Central memory CD8-positive, alpha-beta T cell (primary cell): ENCODE results near the gene ZP2.
"Not testable (repeated sequence)": the region's sequence is repeated elsewhere in the genome, so short reads cannot be mapped to it uniquely, and the experiment has no call there.

Experiments used
- ATAC-seq: fragments of 150-1000 bp; cut with Tn5 transposase; replicated peaks from 2 replicates; pipeline ENCODE4 v1.10.0; 2022; ENCODE audit warnings: mild to moderate bottlenecking, moderate FRiP score, moderate number of reproducible peaks; ENCODE audit not compliant: poor library complexity, severe bottlenecking; ENCODE audit errors: extremely low read depth
- DNase-seq, 2 donors: peaks; one replicate each; pipeline ENCODE4 v3.0.0; 2021; ENCODE audit warnings: low spot score in 2 of 2
- H3K27ac Mint-ChIP-seq: one replicate; pipeline ENCODE4 v1.8.0; 2022; ENCODE audit warnings: low read depth, mild to moderate bottlenecking, moderate library complexity, mixed read lengths
- H3K27me3 Mint-ChIP-seq: one replicate; pipeline ENCODE4 v1.8.0; 2022; ENCODE audit warnings: mixed read lengths
- H3K36me3 Mint-ChIP-seq: one replicate; pipeline ENCODE4 v1.8.0; 2022; ENCODE audit warnings: mild to moderate bottlenecking, moderate library complexity, mixed read lengths; ENCODE audit not compliant: insufficient read depth
- H3K4me1 Mint-ChIP-seq: one replicate; pipeline ENCODE4 v1.8.0; 2022; ENCODE audit warnings: mixed read lengths
- H3K4me3 Mint-ChIP-seq: one replicate; pipeline ENCODE4 v1.8.0; 2022; ENCODE audit warnings: mild to moderate bottlenecking, moderate library complexity, mixed read lengths
- H3K9me3 Mint-ChIP-seq: one replicate; pipeline ENCODE4 v1.8.0; 2022; ENCODE audit warnings: mixed read lengths

The ZP2 gene

GRCh38 chr16:21163576-21163975, 47.8 kb downstream of the ZP2 start:
- no peak for DNase-seq
- H3K9me3 Mint-ChIP-seq, result no peaks in the 10 kb centered on the region
- no peak overlapping the region for H3K4me3 Mint-ChIP-seq
- no peaks in the 10 kb centered on the region for H3K27me3 Mint-ChIP-seq
- H3K4me1 Mint-ChIP-seq, result peaks cover 24% of the 10 kb centered on the region
- no peak for ATAC-seq
- H3K36me3 Mint-ChIP-seq, result peaks cover 17% of the 10 kb centered on the region
- no peak overlapping the region for H3K27ac Mint-ChIP-seq

- H3K27ac Mint-ChIP-seq, result no peak overlapping the region
- ATAC-seq, result no peak
- peaks cover 19% of the 10 kb centered on the region for H3K36me3 Mint-ChIP-seq
- H3K4me3 Mint-ChIP-seq, result no peak overlapping the region
- no peaks in the 10 kb centered on the region for H3K27me3 Mint-ChIP-seq
- DNase-seq, result no peak
- H3K9me3 Mint-ChIP-seq, result no peaks in the 10 kb centered on the region
- peaks cover 29% of the 10 kb centered on the region for H3K4me1 Mint-ChIP-seq
These were observed 48.7 kb downstream of the ZP2 start for GRCh38 chr16:21162661-21163151.

GRCh38 chr16:21161211-21161610, 50.2 kb downstream of the ZP2 start:
- Mint-ChIP-seq H3K27ac (no peak overlapping the region), H3K27me3 (no peaks in the 10 kb centered on the region), H3K9me3 (no peaks in the 10 kb centered on the region), H3K36me3 (peaks cover 18% of the 10 kb centered on the region), H3K4me3 (no peak overlapping the region), H3K4me1 (peaks cover 29% of the 10 kb centered on the region)
- no peak for ATAC-seq
- no peak for DNase-seq

- no peaks in the 10 kb centered on the region for H3K9me3 Mint-ChIP-seq
- H3K27me3 Mint-ChIP-seq, result no peaks in the 10 kb centered on the region
- DNase-seq (no peak), ATAC-seq (no peak)
- peaks cover 14% of the 10 kb centered on the region for H3K36me3 Mint-ChIP-seq
- H3K4me1 Mint-ChIP-seq, result peaks cover 29% of the 10 kb centered on the region
- no peak overlapping the region for H3K4me3 Mint-ChIP-seq
- no peak overlapping the region for H3K27ac Mint-ChIP-seq
These were observed 51.1 kb downstream of the ZP2 start for GRCh38 chr16:21160276-21160675.

GRCh38 chr16:21159281-21159951, 52.0 kb downstream of the ZP2 start:
- peaks cover 13% of the 10 kb centered on the region for H3K36me3 Mint-ChIP-seq
- H3K27me3 Mint-ChIP-seq, result no peaks in the 10 kb centered on the region
- H3K27ac Mint-ChIP-seq, result peak overlapping the region; percentile 77
- ATAC-seq (no peak), DNase-seq (no peak)
- H3K4me3 Mint-ChIP-seq, result peak overlapping the region; percentile 90
- H3K4me1 Mint-ChIP-seq, result peaks cover 29% of the 10 kb centered on the region
- H3K9me3 Mint-ChIP-seq, result no peaks in the 10 kb centered on the region

GRCh38 chr16:21158208-21159110, 52.9 kb downstream of the ZP2 start, which contains the start of gene LDAF1:
LDAF1 (plus strand) TSS chr16:21158674; CDS start chr16:21161183, 2,509 bp downstream.
- no peaks in the 10 kb centered on the region for H3K27me3 Mint-ChIP-seq
- H3K36me3 Mint-ChIP-seq, result peaks cover 13% of the 10 kb centered on the region
- ATAC-seq (peak; percentile 97), DNase-seq (peak; percentile 57 to 58)
- H3K4me3 Mint-ChIP-seq, result peak within 1 kb of the TSS; percentile 90
- H3K4me1 Mint-ChIP-seq, result peaks cover 29% of the 10 kb centered on the region
- no peaks in the 10 kb centered on the region for H3K9me3 Mint-ChIP-seq
- H3K27ac Mint-ChIP-seq, result peak within 1 kb of the TSS; percentile 77

- Mint-ChIP-seq H3K4me1 (peaks cover 29% of the 10 kb centered on the region), H3K4me3 (peak overlapping the region; percentile 90), H3K27ac (no peak overlapping the region), H3K27me3 (no peaks in the 10 kb centered on the region), H3K36me3 (peaks cover 9% of the 10 kb centered on the region), H3K9me3 (no peaks in the 10 kb centered on the region)
- ATAC-seq, result no peak
- no peak for DNase-seq
These were observed 53.7 kb downstream of the ZP2 start for GRCh38 chr16:21157632-21158031.

GRCh38 chr16:21156767-21157467, 54.5 kb downstream of the ZP2 start:
- peak overlapping the region; percentile 90 for H3K4me3 Mint-ChIP-seq
- H3K36me3 Mint-ChIP-seq, result peaks cover 9% of the 10 kb centered on the region
- DNase-seq (no peak), ATAC-seq (no peak)
- peaks cover 29% of the 10 kb centered on the region for H3K4me1 Mint-ChIP-seq
- H3K27me3 Mint-ChIP-seq, result no peaks in the 10 kb centered on the region
- no peak overlapping the region for H3K27ac Mint-ChIP-seq
- H3K9me3 Mint-ChIP-seq, result no peaks in the 10 kb centered on the region

GRCh38 chr16:21156011-21156410, 55.4 kb downstream of the ZP2 start:
- H3K27ac Mint-ChIP-seq, H3K36me3 Mint-ChIP-seq, DNase-seq, H3K27me3 Mint-ChIP-seq, H3K9me3 Mint-ChIP-seq, H3K4me3 Mint-ChIP-seq, ATAC-seq: not testable (repeated sequence)
- H3K4me1 Mint-ChIP-seq, result peaks cover 24% of the 10 kb centered on the region

DNA sequence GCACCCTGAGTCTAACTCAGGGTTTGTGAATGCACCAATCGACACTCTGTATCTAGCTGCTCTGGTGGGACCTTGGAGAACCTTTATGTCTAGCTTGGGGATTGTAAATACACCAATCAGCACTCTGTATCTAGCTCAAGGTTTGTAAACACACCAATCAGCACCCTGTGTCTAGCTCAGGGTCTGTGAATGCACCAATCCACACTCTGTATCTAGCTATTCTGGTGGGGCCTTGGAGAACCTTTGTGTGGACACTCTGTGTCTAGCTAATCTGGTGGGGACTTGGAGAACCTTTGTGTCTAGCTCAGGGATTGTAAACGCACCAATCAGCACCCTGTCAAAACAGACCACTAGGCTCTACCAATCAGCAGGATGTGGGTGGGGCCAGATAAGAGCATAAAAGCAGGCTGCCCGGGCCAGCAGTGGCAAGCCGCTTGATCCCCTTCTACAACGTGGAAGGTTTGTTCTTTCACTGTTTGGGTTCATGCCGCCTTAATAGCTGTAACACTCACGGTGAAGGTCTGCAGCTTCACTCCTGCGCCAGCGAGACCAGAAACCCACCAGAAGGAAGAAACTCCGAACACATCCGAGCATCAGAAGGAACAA, 58.1 kb downstream of the ZP2 start:
- not testable (repeated sequence) for H3K4me1 Mint-ChIP-seq, DNase-seq, H3K27ac Mint-ChIP-seq, H3K36me3 Mint-ChIP-seq, ATAC-seq, H3K4me3 Mint-ChIP-seq, H3K9me3 Mint-ChIP-seq
- H3K27me3 Mint-ChIP-seq, result peaks cover 30% of the 10 kb centered on the region

DNA sequence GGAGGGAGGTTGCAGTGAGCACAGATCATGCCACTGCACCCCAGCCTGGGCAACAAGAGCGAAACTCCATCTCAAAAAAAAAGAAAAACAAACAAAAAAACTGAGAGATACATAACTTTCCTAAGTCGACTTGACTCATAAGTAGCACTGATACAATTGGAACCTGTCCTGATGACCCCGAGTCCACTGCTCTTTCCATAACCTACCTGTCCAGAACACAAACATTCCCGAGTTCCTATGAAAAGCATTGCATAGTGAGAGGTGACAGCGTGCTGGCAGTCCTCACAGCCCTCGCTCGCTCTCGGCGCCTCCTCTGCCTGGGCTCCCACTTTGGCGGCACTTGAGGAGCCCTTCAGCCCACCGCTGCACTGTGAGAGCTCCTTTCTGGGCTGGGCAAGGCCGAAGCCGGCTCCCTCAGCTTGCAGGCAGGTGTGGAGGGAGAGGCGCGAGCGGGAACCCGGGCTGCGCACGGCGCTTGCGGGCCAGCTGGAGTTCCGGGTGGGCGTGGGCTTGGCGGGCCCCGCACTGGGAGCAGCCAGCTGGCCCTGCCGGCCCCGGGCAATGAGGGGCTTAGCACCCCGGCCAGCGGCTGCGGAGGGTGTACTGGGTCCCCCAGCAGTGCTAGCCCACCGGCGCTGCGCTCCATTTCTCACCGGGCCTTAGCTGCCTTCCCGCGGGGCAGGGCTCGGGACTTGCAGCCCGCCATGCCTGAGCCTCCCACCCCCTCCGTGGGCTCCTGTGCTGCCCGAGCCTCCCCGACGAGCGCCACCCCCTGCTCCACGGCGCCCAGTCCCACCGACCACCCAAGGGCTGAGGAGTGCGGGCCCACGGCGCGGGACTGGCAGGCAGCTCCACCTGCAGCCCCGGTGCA, 59.0 kb downstream of the ZP2 start:
- H3K27me3 Mint-ChIP-seq, result peaks cover 38% of the 10 kb centered on the region
- H3K27ac Mint-ChIP-seq, ATAC-seq, H3K9me3 Mint-ChIP-seq, H3K36me3 Mint-ChIP-seq, H3K4me1 Mint-ChIP-seq, H3K4me3 Mint-ChIP-seq, DNase-seq: not testable (repeated sequence)
